Activated naive CD8-positive, alpha-beta T cell treated with anti-CD3 and anti-CD28 coated beads, Interleukin-2, amount 50 U/mL, for 16 hours (primary cell): Measurements from ENCODE around the gene ARID3A.

Source experiments
- DNase-seq: peaks from one replicate; pipeline ENCODE4 v3.0.0-alpha.2; 2020; ENCODE audit warnings: low read depth, low spot score

The ARID3A gene

DNA sequence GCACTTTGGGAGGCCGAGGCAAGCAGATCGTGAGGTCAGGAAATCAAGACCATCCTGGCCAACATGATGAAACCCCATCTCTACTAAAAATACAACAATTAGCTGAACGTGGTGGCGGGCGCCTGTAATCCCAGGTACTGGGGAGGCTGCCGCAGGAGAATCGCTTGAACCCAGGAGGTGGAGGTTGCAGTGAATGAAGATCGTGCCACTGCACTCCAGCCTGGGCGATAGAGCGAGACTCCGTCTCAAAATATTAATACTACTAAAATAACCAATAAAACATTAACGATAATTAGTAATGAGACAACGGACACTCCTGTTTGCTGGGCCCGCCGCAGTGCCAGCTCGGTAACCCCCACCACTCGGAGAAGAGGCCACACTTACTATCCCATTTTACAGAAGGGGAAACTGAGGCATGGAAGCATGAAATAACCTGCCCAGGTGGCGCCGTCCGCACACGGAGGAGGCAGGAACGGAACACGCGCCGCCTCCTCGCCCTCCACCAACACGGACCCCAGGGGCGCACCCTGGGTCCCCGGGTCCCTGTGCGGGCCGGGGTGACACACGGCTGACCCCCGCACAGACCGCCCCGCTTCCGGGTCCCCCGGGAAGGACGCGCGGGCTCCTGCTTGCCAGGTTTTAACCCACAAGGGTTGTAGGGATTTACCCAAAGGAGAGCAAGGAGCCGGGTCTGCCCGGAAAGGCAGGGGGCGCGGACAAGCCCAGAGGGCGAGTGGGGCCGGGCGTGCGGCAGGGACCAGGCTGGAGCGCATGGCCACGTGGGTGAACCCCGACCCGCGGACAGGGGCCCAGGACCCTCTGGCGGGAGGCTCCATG lies 14.4 kb upstream of the ARID3A start:
- no peak for DNase-seq

DNA sequence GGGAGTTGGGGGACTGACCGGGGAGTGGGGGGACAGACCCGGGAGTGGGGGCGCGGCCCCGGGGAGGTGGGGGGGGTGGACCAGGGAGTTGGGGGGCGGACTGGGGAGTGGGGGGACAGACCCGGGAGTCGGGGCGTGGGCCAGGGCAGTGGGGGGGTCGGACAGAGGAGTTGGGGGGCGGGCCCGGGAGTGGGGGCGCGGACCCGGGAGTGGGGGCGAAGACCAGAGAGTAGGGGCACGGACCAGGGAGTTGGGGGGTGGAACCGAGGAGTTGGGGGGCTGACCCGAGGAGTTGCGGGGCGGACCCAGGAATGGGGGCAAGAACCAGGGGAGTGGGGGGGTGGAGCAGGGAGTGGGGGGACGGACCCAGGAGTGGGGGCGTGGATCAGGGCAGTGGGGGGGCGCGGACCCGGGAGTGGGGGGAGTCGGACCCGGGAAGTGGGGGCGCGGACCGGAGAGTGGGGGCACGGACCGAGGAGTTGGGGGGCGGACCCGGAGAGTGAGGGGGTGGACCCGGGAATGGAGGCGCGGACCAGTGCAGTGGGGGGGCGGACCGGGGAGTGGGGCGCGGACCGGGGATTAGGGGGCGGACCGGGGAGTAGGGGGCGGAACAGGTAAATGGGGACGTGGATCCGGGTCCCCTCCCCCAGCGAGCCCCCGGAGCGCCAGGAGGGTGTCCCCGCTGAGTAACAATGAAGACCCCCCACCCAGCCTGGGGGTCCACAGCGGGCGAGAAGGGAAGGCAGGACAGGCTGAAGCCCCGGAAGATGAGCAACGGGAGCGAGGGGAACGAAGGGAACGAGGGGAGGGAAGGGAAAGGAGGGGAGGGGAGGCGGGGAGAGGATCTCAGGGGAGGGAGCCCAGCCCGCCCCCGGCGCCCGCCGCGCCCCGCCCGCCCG lies 13.4 kb upstream of the ARID3A start:
- no peak for DNase-seq

DNA sequence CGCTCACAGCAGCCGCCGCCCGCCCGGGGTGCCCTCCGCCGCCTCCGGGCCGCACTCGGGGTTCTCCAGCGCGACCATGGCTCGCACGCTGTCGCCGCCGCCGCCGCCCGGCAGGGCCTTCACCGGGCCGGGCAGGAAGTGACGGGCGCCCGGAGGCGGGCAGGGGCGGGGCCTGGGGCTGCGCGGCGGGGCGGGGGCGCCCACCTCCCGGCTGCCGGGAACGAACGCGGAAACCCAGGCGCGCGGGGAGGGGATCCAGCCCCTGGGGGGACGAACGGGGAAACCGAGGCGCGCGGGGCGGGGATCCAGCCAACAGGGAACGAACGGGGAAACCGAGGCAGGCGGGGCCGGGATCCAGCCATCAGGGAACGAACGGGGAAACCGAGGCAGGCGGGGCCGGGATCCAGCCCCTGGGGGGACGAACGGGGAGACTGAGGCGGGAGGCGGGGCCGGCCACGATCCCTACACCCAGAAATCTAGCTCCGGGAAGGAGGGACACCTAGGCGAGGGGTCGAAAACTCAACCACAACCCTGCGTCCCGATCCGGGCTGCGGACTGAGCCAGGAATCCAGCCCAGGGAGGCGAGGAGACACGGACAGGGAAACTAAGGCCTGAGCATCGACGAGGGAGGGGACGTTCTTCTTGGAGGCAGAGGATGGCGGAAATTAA lies 12.6 kb upstream of the ARID3A start, which contains the start of gene R3HDM4:
Gene R3HDM4, minus strand, starts transcription at position 140 of the 669 bp plus-strand sequence. Its CDS starts 62 bp downstream, at position 78.
- DNase-seq = peak; percentile 68

DNA sequence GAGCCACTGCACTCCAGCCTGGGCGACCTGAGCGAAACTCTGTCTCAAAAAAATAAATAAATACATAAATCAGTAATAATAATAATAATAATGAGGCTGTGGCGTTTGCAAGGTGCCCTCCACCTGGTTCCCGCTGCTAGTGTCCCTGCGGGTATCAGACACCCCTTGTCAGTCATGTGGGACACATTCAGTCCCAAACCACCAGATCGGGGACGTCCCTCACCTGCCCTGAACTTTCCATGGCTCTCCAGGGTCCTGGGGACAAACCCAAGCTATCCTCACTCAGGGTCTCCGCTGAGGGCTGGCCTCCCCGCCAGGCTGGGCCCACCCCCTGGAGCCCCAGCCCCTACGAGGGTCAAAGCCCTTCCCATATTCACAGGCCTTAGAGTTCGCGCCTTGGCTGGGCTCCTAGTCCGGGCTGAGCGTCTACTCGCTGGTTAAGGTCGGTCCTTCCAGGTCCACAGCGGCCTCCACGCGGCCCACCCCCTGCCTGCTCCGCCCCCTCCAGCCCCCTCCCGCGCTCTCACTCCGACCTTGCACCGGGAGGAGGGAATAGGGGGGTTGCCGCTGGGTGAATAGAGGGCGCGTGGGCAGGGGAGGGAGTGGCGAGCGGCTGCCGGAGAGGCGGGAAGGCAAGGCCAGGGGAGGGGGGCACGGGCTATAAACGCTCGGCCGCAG lies 9.1 kb upstream of the ARID3A start:
- DNase-seq = no peak

DNA sequence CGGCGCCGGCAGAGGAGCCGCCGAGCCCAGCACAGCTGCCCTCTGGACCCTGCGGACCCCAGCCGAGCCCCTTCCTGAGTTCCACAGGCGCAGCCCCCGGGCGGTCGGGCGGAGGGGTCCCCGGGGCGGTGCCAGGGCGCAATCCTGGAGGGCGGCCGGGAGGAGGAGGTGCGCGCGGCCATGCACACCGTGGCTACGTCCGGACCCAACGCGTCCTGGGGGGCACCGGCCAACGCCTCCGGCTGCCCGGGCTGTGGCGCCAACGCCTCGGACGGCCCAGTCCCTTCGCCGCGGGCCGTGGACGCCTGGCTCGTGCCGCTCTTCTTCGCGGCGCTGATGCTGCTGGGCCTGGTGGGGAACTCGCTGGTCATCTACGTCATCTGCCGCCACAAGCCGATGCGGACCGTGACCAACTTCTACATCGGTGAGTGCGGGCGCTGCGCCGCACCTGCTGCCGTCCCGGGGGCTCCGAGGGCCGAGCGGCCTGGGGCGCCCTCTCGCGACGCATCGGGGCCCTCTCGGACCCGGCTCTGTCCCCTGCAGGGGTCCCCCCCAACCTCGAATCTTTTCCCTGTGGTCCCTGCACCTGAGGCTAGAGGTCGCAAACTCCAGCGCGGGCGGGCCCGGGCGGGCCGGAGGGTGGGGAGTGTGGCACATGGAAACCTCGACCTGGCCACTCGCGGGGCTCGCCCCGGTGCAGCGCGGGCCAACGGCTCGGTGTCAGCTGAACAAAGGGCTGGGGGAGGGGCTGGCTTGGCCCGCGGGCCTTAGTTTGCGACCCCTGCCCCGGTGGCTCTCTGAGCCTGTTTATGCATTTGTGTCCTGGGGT lies 8.3 kb upstream of the ARID3A start, which contains the start of gene KISS1R:
Gene KISS1R, plus strand, starts transcription at position 11 of the 829 bp plus-strand sequence. Its CDS starts 170 bp downstream, at position 181.
- DNase-seq = no peak

DNA sequence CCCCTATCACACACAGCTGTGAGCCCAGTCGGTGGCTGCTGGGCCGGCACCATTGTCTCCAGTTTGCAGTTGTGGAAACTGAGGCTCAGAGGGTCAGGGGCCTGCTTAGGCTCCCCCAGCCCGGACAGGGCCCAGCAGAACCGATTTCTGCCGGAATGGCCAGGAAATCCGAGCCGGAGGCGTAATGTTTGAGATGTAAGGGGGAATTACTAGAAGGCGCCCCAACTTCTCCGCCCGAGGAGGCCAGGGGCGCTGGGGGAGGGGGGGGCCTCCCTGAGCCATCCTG lies 7.7 kb upstream of the ARID3A start:
- no peak for DNase-seq

DNA sequence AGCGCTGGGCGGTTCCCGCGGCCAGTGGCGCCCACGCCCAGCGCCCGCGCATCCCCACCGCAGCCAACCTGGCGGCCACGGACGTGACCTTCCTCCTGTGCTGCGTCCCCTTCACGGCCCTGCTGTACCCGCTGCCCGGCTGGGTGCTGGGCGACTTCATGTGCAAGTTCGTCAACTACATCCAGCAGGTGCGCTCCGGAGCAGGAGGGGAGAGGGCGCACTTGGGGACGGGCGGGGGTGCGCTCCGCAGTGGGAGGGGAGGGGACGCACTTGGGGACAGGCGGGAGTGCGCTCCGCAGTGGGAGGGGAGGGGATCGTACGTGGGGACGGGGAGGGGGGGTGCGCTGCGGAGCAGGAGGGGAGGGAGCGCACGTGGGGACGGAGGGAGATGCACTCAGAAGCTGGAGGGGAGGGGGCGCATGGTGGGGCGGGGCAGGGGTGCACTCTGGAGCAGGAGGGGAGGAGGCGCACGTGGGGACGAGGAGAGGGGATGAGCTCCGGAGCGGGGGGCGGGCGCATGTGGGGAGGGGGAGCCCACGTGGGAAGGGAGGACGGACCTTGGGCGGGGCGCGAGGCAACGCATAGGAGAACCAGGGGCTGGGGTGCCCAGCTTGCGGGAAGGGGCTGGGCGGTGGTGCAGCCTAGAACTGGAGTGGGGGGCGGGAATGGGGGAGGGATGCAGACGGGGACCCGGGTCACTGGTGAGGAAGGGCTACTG lies 7.2 kb upstream of the ARID3A start:
- no peak for DNase-seq

DNA sequence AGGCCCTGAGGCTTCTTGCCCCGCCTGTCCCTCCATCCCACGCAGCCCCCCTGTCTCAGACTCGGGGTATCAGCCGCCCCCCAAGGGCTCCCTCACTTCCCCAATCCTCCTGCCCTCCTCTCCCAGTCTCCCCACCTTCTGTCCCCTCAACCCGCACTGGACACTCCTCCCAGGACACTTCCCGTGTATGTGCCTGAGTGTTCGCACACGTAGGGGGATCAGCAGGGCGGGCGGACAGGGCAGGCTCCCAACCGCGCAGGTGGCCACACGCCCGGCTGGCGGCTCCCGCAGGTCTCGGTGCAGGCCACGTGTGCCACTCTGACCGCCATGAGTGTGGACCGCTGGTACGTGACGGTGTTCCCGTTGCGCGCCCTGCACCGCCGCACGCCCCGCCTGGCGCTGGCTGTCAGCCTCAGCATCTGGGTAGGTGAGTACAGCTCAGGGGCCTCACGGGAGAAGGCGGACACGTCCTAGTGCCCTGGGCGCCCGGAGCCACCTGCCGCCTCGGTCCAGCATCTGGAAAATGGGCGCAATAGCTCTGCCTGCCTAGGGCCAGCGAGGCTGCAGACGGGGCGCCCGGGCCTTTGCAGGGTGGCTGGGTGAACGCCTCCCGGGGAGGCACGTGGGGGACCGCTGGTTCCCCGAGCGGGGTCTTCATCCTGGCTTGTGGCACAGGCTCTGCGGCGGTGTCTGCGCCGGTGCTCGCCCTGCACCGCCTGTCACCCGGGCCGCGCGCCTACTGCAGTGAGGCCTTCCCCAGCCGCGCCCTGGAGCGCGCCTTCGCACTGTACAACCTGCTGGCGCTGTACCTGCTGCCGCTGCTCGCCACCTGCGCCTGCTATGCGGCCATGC lies 6.4 kb upstream of the ARID3A start:
- no peak for DNase-seq

DNA sequence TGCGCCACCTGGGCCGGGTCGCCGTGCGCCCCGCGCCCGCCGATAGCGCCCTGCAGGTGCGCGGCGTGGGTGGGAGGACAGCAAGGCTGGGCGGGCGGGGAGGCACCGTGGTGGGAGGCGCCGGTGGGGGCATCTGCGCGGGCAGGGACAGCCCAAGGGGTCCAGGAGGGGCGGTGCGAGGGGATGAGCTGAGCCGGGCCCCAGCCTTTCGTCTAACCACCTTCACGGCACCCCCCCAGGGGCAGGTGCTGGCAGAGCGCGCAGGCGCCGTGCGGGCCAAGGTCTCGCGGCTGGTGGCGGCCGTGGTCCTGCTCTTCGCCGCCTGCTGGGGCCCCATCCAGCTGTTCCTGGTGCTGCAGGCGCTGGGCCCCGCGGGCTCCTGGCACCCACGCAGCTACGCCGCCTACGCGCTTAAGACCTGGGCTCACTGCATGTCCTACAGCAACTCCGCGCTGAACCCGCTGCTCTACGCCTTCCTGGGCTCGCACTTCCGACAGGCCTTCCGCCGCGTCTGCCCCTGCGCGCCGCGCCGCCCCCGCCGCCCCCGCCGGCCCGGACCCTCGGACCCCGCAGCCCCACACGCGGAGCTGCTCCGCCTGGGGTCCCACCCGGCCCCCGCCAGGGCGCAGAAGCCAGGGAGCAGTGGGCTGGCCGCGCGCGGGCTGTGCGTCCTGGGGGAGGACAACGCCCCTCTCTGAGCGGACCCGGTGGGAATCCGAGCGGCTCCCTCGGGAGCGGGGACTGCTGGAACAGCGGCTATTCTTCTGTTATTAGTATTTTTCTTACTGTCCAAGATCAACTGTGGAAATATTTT lies 5.6 kb upstream of the ARID3A start:
- no peak for DNase-seq

DNA sequence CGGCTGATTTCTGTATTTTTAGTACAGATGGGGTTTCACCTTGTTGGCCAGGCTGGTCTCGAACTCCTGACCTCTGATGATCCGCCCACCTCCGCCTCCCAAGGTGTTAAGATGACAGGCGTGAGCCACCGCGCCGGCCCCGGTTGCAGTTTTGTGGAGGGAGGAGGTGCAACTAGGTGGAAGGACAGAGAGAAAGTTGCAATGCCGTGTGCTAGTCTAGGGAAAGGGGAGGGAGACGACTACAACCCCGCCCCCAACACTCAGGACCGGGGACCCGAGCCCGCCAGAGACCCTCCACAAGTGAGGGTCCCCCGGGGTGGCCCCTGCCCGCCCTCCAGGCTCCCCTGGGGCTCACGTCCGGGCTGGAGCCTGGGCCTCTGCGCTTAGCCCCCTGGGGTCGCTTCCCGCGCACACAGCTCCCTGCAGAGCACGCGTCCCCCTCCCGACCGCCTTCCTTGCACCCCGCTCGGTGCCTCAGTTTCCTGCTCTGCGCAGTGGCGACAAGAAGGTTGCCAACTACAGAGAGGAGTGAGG lies 1.2 kb upstream of the ARID3A start:
- no peak for DNase-seq

DNA sequence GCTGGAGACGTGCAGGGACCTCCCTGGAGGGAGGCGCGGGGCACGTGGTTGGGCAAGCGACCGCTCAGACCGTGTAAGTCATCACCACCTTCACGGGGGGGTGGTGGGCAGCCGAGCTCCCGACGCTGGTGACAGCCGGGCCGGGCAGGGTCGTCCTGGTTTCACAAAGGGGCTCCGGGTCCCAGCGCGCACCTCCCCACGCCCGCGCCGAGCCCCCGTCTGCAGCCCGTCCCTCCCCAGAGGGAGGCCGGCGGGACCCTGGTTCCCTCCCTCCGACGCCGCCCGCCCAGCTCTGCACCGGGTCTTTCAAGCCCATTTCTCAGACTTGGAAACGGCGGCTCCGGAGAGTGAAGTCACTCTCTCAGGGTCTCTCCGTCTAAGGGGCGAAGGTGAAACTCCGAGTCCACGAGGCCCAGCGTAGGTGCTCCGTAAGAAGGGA lies 729 bp upstream of the ARID3A start:
- DNase-seq = no peak

DNA sequence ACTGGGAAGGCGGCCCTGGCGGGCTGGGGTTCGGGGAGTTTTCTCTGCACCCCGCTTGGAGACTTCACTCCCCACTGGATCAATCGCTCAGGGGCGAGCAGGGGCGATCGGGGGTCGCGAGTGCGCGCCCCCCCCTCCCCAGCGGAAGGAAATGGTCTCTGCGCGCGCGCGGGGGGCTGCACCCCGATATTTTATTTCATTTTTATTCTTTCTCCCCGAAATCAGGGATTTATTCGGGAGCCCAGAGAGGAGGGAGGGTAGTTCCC lies 421 bp downstream of the ARID3A start:
- DNase-seq = no peak

DNA sequence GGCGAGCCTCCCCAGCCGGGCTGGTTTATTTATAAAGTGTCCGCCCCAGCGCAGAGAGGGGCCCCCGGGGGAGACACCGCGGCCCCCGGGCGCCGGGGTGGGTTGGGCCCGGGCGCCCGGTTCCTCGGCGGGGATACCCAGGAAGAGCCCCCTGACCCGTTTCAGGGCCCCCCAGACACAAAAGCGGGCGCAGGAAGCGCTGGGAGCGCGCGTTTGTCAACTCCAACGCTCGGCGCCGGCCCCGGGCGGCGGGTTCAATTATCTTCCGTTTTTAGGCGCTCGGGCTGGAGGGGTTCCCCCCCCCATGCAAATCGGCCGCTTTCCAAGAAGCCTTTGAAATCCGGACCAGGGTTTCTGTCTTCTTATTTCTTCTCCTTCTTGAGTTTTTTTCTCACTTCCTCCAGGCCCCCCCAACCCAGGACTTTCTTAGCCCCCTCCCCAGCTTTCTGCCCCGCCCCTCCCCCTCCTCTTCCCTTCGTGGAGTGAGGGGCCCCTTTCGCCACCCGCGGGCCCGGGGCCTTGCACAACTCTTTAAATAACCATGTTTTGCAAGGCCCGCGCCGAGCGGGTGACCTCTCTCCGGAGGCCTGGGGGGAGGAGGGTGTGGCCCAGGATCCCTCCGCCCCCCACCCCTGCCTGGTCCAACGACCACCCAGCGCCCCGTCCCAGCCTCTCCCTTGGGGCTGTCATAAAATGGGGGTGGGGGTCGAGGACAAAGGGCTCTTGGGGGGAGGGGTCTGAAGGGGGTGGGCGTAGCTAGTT lies 935 bp downstream of the ARID3A start:
- DNase-seq = no peak

DNA sequence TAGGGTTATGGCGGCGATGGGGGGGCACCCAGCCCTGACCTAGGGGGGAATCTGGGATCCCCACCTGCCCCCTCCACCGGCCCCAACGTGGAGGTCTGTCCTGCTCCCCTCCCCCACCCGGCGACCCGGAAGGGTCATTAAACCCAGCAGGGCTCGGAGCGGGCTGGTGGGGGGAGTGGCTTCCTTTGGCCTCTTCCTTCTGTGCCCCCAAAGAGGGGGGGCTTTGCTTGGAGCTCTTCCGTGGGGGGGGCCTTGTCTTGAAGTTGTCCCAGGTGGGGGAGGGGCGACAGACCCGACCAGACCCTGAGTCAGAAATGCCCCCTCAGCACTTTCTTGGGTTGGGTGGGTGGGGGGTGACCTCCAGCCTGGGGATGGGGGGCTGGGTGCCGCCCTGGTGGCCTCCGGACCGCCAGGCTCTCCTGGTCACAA lies 1.5 kb downstream of the ARID3A start:
- no peak for DNase-seq

DNA sequence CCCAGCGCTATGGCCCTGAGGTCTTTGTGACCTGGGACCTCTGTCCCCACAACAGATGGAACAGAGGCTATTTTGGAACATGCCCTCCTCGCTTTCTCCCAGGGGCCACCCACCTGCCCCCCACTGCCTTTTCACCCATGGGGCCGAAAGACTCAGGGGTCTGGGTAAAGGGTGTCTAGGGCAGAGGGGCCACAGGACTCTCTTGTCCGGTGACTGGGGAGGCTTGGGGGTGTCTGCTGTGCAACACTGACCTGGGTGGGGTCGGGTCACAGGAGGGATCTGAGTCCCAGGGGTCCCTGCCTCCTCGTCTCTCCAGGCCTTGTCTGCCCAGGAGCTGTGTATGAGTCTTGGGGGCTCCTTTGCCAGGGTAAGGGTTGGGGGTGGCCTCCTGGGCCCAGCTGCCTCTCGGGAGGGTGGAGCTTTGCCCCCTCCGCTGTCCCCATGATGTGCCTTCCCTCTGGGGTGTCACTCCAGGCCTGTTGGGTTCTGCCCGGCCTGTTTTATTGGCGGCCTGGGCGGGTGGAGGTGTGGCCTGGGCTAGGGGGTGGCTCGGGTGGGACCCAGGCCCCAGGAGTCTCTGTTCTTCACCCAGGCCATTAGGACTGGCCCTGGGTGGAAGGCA lies 2.1 kb downstream of the ARID3A start:
- DNase-seq = no peak

DNA sequence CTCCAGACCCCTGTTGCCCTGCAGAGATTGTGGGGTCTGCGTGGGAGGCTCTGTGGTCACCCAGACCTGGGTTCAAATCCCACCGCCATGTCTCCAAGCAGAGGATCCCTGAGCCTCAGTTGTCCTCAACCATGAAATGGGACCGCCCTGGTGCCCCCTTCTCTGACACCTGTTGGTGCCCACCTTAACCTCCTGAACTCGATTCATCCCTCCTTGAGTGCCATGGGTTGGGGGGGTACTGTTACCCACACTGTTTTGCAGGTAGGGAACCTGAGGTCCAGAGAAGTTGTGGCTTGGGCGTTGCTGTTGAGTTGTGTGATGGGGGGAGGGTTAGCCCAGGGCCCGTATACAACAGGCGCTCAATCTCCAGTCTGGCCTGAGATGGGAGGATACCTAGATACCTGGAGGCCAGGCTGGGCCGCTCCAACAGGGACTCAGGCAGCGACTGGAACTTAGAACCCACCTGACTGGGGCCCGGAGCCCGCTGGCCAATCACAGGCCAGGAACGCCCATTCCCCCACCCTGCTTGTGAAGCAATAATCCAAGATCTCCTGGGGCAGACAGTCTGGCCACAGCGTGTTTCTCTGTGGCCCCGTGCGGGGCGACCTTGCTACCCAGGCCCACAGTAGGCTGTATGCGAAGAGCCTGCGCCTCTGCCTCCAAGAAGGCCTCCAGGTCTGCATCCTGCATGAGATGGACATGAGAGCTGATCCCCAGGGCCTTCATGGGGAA lies 2.8 kb downstream of the ARID3A start:
- no peak for DNase-seq
